Astrocyte (in vitro differentiated cells and primary cell): ENCODE results near the gene GIPC2.

Experiments
- CTCF ChIP-seq: IDR thresholded peaks from 2 replicates; pipeline ENCODE4 v1.5.1; 2011; ENCODE audit warnings: low read depth, mild to moderate bottlenecking, inconsistent platforms, low read length, moderate library complexity; ENCODE audit not compliant: insufficient read depth
- EZH2 ChIP-seq: IDR thresholded peaks from 2 replicates; pipeline ENCODE4 v1.6.1; 2012; ENCODE audit warnings: mild to moderate bottlenecking, low read length, inconsistent platforms; ENCODE audit not compliant: insufficient read depth

GRCh38 chr1:78086697-78087096 is 40.9 kb downstream of the GIPC2 start:
- TF ChIP-seq CTCF (no peak), EZH2 (no peak)
